HG02852 (cell line): Measurements from ENCODE around the gene KLHL6.
"Not testable (repeated sequence)": the region's sequence is repeated elsewhere in the genome, so short reads cannot be mapped to it uniquely, and the experiment has no call there.

Experiments
- ATAC-seq: cut with Tn5 transposase; IDR thresholded peaks from one replicate; pipeline ENCODE4 v1.9.1; 2021; ENCODE audit warnings: mild to moderate bottlenecking, moderate library complexity; ENCODE audit not compliant: unreplicated experiment

Gene KLHL6

DNA sequence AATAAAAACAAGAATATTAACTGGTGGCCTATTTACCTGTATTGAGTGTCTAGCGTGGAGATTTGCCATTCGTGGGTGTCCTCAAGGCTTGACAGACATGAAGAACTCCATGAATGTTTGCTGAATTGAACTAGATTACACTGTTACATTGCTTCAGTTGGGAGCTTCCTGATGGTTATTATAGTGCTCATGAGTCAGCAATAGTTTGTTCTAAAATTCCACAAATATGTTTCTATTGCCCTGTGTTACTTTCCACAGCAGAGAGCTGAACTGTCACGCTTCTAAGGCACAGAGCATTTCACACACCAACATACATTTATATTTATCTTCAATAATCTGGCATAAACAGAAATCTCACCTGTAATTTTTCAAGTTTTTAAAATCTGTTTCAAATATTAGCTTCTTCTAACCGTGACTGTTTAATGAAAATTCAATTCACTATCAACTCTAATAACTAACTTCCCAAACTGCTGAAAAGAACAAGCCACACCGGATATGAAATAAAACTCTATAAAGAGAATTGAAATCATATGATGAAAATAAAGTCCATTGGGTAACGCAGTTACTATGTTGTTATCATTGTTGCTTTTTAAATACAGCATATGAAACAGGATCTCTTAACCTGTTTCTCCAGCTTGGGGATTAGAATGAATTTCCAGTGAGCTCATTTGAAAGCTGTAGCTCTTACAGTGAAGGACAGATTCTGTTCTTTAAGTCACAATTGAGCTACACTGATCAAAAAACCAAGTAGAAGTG lies 65.9 kb downstream of the KLHL6 start:
- no peak for ATAC-seq

DNA sequence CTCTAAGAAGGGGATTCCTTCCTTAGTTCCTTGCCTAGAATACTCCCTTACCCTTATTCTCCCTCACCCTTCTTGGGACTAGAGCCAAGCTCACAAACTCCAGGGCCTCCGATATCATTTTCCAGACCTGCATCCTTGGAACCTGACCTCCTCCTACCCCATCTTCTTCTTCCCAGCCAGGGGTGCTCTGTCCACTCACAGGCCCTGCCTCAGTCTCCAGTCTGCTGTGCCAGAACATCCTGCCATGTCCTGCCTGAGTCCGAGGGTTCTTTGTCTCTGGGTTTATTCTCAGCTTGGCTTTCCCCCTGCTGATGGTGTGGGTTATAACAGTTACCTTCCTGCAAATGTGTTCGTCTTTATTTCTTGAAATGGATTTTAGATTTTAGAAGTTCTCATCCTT lies 67.2 kb downstream of the KLHL6 start:
- no peak for ATAC-seq

GRCh38 chr3:183487896-183488295 lies 67.6 kb downstream of the KLHL6 start:
- no peak for ATAC-seq

GRCh38 chr3:183487016-183487415 lies 68.5 kb downstream of the KLHL6 start:
- ATAC-seq, result no peak

DNA sequence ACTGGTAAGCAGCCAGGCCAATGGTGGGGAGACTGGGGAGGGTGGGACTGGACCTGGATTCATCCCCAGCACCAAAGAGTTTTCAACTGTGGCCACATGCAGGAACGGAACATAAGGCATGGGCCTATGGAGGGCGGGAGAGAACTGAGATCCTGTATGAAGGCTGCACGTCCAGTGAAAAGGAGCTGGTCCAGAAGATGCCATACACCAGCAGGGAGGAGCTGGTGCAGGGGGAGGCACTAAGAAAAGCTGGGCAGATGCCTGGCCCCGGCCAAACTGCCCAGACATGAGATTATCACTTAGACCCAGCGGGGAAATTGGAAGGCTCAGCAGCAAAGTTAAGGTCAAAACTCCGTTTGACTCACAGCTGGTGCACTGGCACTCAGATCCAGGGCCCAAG lies 69.0 kb downstream of the KLHL6 start:
- no peak for ATAC-seq

GRCh38 chr3:183485585-183485984 lies 69.9 kb downstream of the KLHL6 start:
- ATAC-seq, result no peak

DNA sequence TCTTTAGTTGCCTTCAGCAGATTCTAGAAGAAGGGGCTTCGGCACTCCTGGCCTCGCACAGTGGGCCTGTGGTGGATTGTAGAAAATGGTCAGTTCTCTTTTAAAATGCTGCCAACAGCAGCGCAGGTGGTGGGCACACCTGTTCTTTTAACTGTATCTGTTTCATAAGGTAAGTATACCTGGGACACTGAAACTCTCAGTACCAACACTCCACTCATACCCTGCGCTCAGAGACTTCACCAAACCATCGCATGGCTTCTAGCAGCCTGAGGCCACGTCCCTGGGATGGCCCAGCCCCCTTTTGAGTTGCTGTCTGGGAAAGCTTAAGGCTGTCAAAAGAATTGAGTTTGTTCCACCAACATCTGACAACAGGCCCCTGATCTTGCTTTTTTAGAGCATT lies 70.4 kb downstream of the KLHL6 start:
- ATAC-seq, result no peak

DNA sequence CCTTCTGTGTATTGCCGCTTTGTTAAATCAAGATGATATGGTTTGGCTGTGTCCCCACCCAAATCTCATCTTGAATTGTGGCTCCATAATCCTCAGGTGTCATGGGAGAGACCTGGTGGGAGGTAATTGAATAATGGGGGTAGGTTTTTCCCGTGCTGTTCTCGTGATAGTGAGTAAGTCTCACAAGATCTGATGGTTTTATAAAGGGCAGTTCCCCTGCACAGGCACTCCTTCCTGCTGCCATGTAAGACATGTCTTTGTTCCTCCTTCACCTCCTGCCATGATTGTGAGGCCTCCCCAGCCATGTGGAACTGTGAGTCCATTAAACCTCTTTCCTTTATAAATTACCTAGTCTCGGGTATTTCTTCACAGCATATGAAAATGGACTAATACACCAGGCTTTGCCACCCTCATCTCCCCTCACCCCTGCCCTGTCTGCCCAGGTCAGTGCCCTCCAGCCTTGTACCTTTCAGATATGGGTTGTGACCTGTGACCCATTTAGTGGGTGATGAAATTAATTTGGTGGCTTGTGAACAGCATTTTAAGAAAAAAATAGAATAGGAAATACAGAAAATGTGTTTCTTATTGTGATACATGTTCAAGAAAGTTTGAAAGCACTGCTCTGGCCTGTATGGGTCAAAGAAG lies 71.0 kb downstream of the KLHL6 start:
- ATAC-seq, result no peak

DNA sequence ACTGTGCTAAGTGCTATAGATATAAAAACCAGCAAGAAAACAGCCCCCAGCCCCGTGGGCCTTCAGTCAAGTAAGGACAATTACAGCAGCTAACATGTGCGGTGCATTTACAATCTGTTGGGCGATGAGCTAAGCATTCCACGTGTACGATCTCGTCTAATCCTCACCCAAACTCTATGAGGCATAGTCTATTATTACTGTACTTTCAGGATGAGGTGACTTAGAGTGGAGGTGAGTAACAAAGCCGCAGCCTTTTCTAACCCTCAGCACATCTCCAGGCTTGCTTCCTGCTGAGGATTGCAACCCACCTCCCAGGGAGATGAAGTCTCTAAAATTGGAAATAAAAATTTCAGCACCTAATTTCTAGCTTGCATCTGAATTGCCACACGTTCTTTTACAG lies 73.9 kb downstream of the KLHL6 start:
- ATAC-seq, result no peak

GRCh38 chr3:183478501-183478900 lies 77.0 kb downstream of the KLHL6 start:
- no peak for ATAC-seq

DNA sequence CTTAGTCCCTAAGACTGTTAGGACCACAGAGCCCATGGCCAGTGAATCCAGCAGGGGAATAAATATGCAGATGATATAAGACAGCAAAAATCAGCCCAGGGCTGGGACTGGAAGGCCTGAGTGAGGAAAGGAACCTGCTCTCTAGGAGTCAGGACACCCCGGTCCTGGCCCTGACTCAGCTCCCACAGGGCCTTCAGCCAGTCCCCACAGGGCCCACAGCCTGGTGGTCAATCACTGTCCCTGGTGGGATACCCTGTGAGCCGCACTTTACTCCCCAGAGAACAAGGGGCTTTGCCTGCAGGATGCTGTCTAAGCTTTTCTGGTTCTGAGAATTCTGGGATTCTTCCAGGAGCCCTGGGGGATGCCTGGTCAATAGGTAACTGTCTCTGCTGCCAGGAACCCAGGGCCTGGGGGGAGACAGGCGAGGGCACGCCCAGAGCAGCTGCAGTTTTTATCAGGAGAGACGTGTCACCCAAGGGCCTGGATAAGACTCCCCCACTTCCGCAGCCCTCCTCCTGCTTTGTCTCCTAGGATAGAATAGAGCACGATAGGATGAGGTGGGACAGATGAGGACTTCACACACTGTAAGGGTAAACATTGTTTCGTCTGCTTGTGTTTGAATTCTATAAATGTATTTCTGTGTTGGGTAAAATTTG lies 77.6 kb downstream of the KLHL6 start:
- ATAC-seq, result no peak

DNA sequence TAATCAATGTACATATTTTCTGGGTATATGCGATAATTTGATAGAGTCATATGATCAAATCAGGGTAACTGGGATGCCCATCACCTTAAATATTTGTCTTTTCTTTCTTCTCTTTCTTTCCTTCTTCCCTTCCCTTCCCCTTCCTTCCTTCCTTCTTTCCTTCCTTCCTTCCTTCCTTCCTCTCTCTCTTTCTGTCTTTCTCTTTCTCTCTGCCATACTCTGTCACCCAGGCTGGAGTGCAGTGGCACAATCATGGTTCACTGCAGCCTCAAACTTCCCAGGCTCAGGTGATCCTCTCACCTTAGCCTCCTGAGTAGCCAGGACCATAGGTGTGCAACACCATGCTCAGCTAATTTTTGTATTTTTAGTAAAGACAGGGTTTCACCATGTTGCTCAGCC lies 79.7 kb downstream of the KLHL6 start:
- ATAC-seq, result not testable (repeated sequence)

- no peak for ATAC-seq
Observed at GRCh38 chr3:183475016-183475763, 80.3 kb downstream of the KLHL6 start.

- ATAC-seq, result no peak
Observed at GRCh38 chr3:183473969-183474368, 81.5 kb downstream of the KLHL6 start.

DNA sequence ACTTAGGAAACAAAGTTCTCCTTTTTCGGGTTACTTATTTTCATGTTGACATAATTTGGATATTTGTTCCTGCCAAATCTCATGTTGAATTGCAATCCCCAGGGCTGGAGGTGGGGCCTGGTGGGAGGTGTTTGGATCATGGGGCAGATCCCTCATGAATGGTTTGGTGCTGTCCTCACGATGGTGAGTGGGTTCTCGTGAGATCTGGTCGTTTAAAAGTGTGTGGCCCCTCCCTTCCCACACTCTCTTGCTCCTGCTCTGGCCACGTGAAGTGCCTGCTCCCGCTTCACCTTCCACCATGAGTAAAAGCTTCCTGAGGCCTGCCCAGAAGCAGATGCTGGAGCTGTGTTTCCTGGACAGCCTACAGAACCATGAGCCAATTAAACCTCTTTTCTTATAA lies 83.4 kb downstream of the KLHL6 start:
- ATAC-seq, result no peak

DNA sequence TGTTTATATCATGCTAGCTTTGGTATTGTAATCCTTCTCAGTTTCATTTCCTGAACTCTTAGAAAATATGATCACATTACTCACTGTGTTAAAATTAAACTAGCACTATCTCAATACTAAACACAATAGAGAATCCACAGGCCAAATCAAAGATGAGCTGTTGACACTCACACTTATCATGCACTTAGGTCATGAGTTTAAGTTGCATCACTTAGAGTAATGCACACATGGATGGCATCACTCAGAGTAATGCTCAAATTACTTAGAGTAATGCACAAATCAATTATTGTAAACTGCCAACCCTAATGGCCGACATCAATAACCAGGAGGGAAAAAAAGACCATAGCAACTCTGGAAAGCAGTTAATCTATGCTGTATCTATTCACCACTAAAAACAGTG lies 87.1 kb downstream of the KLHL6 start:
- ATAC-seq, result no peak

DNA sequence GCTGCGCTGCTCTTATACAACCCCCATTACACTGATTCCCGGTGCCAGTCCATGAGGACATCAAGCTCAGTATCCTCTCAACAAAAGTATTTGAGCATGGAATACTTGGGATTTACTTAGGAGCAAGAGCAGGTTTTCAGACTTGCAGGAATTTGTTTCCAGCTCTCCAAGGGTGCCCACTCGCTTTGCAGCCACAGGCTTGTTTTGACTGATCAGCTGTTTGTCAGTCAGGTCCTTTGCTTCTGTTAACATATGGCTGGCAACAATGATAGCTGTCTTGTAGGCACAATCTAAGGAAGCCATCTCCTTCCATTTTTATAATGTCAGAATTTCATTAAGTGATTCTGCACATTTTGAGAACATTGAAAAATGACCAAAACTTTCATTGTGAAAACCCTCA lies 88.9 kb downstream of the KLHL6 start:
- no peak for ATAC-seq

DNA sequence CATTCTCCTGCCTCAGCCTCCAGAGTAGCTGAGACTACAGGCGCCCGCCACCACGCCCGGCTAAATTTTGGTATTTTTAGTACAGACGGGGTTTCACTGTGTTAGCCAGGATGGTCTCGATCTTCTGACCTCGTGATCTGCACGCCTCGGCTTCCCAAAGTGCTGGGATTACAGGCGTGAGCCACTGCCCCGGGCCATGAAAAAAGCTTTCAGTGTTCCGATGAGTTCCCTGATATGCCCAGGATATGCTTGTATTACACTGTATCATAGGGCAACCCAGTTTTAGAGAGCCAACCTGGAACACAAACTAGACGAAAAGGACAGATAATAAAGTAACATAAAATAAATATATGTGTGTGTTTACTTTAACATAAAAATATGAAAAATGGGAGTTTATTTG lies 89.8 kb downstream of the KLHL6 start:
- not testable (repeated sequence) for ATAC-seq

- no peak for ATAC-seq
Observed at GRCh38 chr3:183464480-183464879, 91.0 kb downstream of the KLHL6 start.

- no peak for ATAC-seq
Observed at GRCh38 chr3:183460081-183461055, 95.1 kb downstream of the KLHL6 start.
